ENCODE measurements around the gene CALM1.

Gene CALM1

GRCh38 chr14:90403065-90403464, 6.2 kb downstream of the CALM1 start:
- TF ChIP-seq CTCF (IDR thresholded peaks at IDR 0.05; ENCODE audit: extremely low read depth, missing control alignments) = no peak
- no peak for DNase-seq (ENCODE audit: low spot score)

GRCh38 chr14:90405101-90405500, 8.3 kb downstream of the CALM1 start:
- DNase-seq (ENCODE audit: low spot score) = no peak
- TF ChIP-seq CTCF (IDR thresholded peaks at IDR 0.05; ENCODE audit: extremely low read depth, missing control alignments) = no peak

- no peak for DNase-seq (ENCODE audit: low spot score)
- TF ChIP-seq CTCF (IDR thresholded peaks at IDR 0.05; ENCODE audit: extremely low read depth, missing control alignments) = no peak
Observed at GRCh38 chr14:90405755-90406154, 8.9 kb downstream of the CALM1 start.

- no peak for DNase-seq (ENCODE audit: low spot score)
Observed at GRCh38 chr14:90406384-90406798, 9.6 kb downstream of the CALM1 start.

GRCh38 chr14:90407230-90407629, 10.4 kb downstream of the CALM1 start:
- TF ChIP-seq CTCF (IDR thresholded peaks at IDR 0.05; ENCODE audit: extremely low read depth, missing control alignments) = no peak
- DNase-seq (ENCODE audit: low spot score) = no peak

More at GRCh38 chr14:90406384-90406798, 9.6 kb downstream of the CALM1 start:
- no peak for TF ChIP-seq CTCF (IDR thresholded peaks at IDR 0.05; ENCODE audit: extremely low read depth, missing control alignments)

- no peak for TF ChIP-seq CTCF (IDR thresholded peaks at IDR 0.05; ENCODE audit: extremely low read depth, missing control alignments)
- no peak for DNase-seq (ENCODE audit: low spot score)
Observed at GRCh38 chr14:90408713-90409112, 11.9 kb downstream of the CALM1 start.

- TF ChIP-seq CTCF (IDR thresholded peaks at IDR 0.05; ENCODE audit: extremely low read depth, missing control alignments) = no peak
- no peak for DNase-seq (ENCODE audit: low spot score)
Observed at GRCh38 chr14:90409209-90409730, 12.4 kb downstream of the CALM1 start.
